Gastroesophageal sphincter (tissue), 4 donors: ENCODE data around the gene CRYL1. TPM values are rescaled to one million over a fixed set of nuclear protein-coding genes. Genes with fewer than 3 reads are reported as not detected.

Source experiments
- ATAC-seq: fragments of 150-250 bp; one replicate; pipeline ENCODE4 v1.9.1; 2016; ENCODE audit warnings: mild to moderate bottlenecking, moderate library complexity
- H3K27ac ChIP-seq, 4 donors: fragments of 200-600 bp; sonication (generic) in 3 of 4; 1 replicate in 3 of 4; 2 replicates in 1 of 4; pipeline ENCODE4 v1.5.1; 2016 to 2019
- H3K27me3 ChIP-seq: fragments of 200-600 bp; sonication (generic); one replicate; pipeline ENCODE4 v1.5.1; 2019
- H3K36me3 ChIP-seq, 2 donors: fragments of 200-600 bp; sonication (generic); one replicate each; pipeline ENCODE4 v1.5.1; 2019; ENCODE audit warnings: control low read depth in 1 of 2
- H3K4me1 ChIP-seq, 3 donors: fragments of 200-600 bp; sonication (generic); 1 replicate in 2 of 3; 2 replicates in 1 of 3; pipeline ENCODE4 v1.5.1; 2016 to 2019; ENCODE audit warnings: control low read depth in 2 of 3
- H3K4me3 ChIP-seq, 2 donors: fragments of 200-600 bp; sonication (generic); one replicate each; pipeline ENCODE4 v1.5.1; 2019; ENCODE audit warnings: mild to moderate bottlenecking in 1 of 2, moderate library complexity in 1 of 2
- H3K9me3 ChIP-seq, 3 donors: fragments of 200-600 bp; sonication (generic); one replicate each; pipeline ENCODE4 v1.5.1; 2017 to 2019; ENCODE audit warnings: control low read depth in 2 of 3
- EP300 ChIP-seq: sonication (generic); formaldehyde crosslinking; IDR thresholded peaks from one replicate; pipeline ENCODE4 v1.6.1; 2017; ENCODE audit warnings: antibody characterized with exemption, mild to moderate bottlenecking
- POLR2A ChIP-seq, 2 donors: fragments of 450-650 bp; IDR thresholded peaks; one replicate each; pipeline ENCODE4 v1.6.1; 2017; ENCODE audit warnings: antibody characterized with exemption in 2 of 2, mild to moderate bottlenecking in 2 of 2, moderate library complexity in 1 of 2
- POLR2AphosphoS5 ChIP-seq: sonication (generic); formaldehyde crosslinking; IDR thresholded peaks from one replicate; pipeline ENCODE4 v1.6.1; 2017; ENCODE audit warnings: antibody characterized with exemption
- WGBS, 2 donors: methylation state at CpG; one replicate each; pipeline ENCODE4 v1.1.5; 2018; ENCODE audit warnings: low coverage in 1 of 2; 5-methylcytosine and 5-hydroxymethylcytosine counted together
- total RNA-seq, 4 donors: library from RNA; depleted of rRNA; stranded (reverse); fragments of >200 nt; gene quantifications; one replicate each; pipeline ENCODE4 v1.1.0, GENCODE V29; 2016
- TF ChIP-seq, protein P1 (sequence below), 4 experiments: fragments of 200-600 bp in 2 of 4; fragments of 450-650 bp in 2 of 4; sonication (generic) in 1 of 4; IDR thresholded peaks; one replicate each; pipeline ENCODE4 v1.5.1; 2017 to 2019; ENCODE audit warnings: antibody characterized with exemption in 4 of 4, mild to moderate bottlenecking in 2 of 4, moderate library complexity in 2 of 4

The CRYL1 gene
- total RNA-seq, 4 donors from 2014 or later, result 45.9 to 55.9 (median 47.0) TPM

DNA sequence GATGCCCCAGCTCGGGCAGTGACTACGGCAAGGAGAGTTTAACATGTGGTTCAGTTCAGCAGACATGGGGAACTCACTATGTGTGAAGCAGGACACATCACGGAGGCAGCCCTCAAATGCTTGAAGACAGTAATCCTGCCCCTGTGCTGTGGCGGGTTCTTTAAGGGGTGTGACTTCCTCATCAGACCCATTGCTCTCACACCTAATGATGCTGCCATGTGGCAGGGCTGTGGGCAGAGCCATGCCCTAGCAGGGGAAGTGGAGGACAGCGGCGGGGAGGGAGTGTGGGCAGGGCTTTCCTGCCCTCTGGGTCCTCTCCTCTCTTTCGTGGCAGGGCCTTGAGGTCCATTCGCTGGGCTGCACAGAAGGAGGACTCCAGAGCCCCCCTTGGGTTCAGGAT lies 162.5 kb downstream of the CRYL1 start:
- no peak overlapping the region for H3K4me3 ChIP-seq
- TF ChIP-seq, protein P1, sequence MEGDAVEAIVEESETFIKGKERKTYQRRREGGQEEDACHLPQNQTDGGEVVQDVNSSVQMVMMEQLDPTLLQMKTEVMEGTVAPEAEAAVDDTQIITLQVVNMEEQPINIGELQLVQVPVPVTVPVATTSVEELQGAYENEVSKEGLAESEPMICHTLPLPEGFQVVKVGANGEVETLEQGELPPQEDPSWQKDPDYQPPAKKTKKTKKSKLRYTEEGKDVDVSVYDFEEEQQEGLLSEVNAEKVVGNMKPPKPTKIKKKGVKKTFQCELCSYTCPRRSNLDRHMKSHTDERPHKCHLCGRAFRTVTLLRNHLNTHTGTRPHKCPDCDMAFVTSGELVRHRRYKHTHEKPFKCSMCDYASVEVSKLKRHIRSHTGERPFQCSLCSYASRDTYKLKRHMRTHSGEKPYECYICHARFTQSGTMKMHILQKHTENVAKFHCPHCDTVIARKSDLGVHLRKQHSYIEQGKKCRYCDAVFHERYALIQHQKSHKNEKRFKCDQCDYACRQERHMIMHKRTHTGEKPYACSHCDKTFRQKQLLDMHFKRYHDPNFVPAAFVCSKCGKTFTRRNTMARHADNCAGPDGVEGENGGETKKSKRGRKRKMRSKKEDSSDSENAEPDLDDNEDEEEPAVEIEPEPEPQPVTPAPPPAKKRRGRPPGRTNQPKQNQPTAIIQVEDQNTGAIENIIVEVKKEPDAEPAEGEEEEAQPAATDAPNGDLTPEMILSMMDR (IDR thresholded peaks at IDR 0.05), result no peak
- TF ChIP-seq EP300, result no peak
- no peak for TF ChIP-seq POLR2AphosphoS5
- no peak for TF ChIP-seq POLR2A (IDR thresholded peaks at IDR 0.05)
- no peaks in the 10 kb centered on the region for H3K4me1 ChIP-seq
- no peak for ATAC-seq
- H3K27me3 ChIP-seq, result peaks cover 7% of the 10 kb centered on the region
- no peak overlapping the region for H3K27ac ChIP-seq
- H3K9me3 ChIP-seq, result no peaks in the 10 kb centered on the region
- 64 to 94% methylated on average over 3 to 4 of the region's 8 CpGs for WGBS, 2 donors
- H3K36me3 ChIP-seq, result no peaks in the 10 kb centered on the region

DNA sequence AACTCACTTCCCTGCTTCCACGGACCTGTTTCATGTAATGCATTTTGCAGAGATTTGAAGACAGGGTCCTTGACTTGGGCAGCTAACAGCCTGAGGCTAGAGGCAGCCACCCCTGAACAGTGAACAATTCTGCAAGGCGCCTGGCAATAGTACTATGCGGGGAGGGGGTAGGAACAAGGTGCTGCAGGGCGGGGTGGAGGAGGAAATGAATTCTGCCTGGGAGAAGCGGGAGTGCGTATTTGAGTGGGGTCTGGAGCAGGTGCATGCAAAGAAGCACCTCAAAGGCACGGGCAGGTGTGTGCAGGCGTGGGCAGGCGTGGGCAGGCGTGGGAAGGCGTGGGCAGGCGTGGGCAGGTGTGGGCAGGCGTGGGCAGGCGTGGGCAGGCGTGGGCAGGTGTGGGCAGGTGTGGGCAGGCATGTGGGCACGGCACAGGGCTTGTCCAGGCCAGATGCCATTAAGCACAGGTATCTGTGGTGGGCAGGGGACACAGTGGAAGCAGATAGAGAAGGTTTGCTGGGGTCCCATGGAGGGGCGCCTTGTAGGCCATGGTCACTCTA lies 163.1 kb downstream of the CRYL1 start:
- Histone ChIP-seq H3K4me3 (no peak overlapping the region), H3K27me3 (peaks cover 4% of the 10 kb centered on the region), H3K4me1 (no peaks in the 10 kb centered on the region), H3K36me3 (no peaks in the 10 kb centered on the region), H3K9me3 (no peaks in the 10 kb centered on the region), H3K27ac (no peak overlapping the region)
- no peak for ATAC-seq
- TF ChIP-seq POLR2AphosphoS5 (no peak), POLR2A (IDR thresholded peaks at IDR 0.05) (no peak), EP300 (no peak)
- TF ChIP-seq, protein P1 (IDR thresholded peaks at IDR 0.05), result no peak
- 66 to 76% methylated on average over 4 to 15 of the region's 17 CpGs for WGBS, 2 donors

DNA sequence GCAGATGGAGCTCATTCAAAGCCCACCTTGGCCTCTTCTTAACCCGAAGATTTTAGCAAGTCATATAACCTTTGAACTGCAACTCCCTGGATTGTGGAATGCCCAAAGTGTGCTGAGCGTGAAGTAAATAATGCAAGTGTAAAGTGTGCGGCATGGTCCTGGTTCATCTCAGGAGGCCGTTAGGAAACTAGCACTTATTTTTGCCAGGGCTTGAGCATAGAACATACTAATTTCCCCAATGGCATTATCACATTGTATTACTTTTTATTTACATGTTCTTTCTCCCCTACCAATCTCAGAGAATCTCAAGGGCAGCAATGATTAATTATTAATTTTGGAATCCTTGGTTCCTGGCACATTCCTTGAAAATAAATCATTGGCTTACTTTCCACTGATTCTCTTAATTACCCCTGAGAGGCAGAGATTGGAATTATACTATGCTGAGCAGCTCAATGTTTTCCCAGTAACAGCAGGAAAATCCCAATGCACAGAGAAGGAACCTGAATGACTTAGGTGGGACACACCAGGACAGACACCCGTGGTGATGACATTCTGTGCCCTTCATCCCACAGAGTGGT lies 164.7 kb downstream of the CRYL1 start:
- Histone ChIP-seq H3K27ac (no peak overlapping the region), H3K27me3 (no peaks in the 10 kb centered on the region), H3K4me1 (no peaks in the 10 kb centered on the region), H3K36me3 (no peaks in the 10 kb centered on the region), H3K4me3 (no peak overlapping the region), H3K9me3 (no peaks in the 10 kb centered on the region)
- no peak for ATAC-seq
- TF ChIP-seq, protein P1 (IDR thresholded peaks at IDR 0.05), result no peak
- TF ChIP-seq EP300, result no peak
- no peak for TF ChIP-seq POLR2AphosphoS5
- no peak for TF ChIP-seq POLR2A (IDR thresholded peaks at IDR 0.05)
- WGBS, 2 donors, result 75 to 84% methylated on average over 4 of the region's 5 CpGs

DNA sequence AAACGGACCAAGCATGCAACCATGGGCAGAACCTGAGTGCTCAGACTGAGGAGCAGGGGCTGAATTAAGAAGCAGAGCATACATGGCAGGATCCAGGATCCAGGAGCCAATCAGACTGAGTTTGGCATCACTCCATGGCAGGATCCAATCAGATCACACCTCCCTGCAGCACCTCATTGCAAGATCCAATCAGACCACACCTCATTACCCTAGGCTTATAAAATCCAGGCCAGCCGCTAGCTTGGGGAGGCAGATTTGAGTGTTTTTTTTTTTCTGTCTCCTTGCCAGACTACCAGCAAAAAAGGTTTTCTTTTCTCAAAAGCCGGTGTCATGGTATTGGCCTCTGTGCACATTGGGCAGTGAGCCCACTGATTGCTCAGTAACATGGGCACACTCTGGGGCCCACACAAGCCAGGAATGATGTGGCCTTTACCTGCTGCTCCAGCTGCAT lies 165.6 kb downstream of the CRYL1 start:
- Histone ChIP-seq H3K9me3 (no peaks in the 10 kb centered on the region), H3K4me1 (no peaks in the 10 kb centered on the region), H3K4me3 (no peak overlapping the region), H3K27me3 (no peaks in the 10 kb centered on the region), H3K36me3 (no peaks in the 10 kb centered on the region), H3K27ac (no peak overlapping the region)
- 58% methylated on average over 2 of the region's 3 CpGs for WGBS, 2 donors
- TF ChIP-seq POLR2AphosphoS5, result no peak
- TF ChIP-seq EP300, result no peak
- TF ChIP-seq, protein P1 (IDR thresholded peaks at IDR 0.05), result no peak
- TF ChIP-seq POLR2A (IDR thresholded peaks at IDR 0.05), result no peak
- ATAC-seq, result no peak

DNA sequence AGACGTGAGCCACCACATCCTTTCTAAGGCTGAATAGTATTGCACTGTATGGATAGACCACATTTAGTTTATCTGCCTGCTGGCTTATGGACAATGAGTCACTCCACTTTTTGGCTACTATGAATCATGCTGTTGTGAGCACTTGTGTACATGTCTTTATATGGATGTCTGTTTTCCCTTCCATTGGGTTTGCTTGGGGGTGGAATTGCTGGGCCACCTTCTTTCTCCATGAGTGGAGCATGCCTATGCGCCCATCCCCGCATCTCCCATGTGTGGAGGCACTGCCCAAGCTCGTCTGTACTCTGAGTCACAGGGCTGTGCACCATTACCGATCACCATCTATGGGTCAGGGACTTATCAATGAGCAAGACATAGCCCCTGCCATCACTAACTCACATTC lies 166.3 kb downstream of the CRYL1 start:
- ATAC-seq, result no peak
- 52 to 100% methylated on average over 1 to 3 of the region's 5 CpGs for WGBS, 2 donors
- no peaks in the 10 kb centered on the region for H3K4me1 ChIP-seq

More for the DNA sequence above, 166.3 kb downstream of the CRYL1 start:
- Histone ChIP-seq H3K36me3 (no peaks in the 10 kb centered on the region), H3K4me3 (no peak overlapping the region), H3K9me3 (no peaks in the 10 kb centered on the region), H3K27ac (no peak overlapping the region), H3K27me3 (no peaks in the 10 kb centered on the region)
- TF ChIP-seq, protein P1 (IDR thresholded peaks at IDR 0.05), result no peak
- no peak for TF ChIP-seq EP300
